GM18907 (cell line): Measurements from ENCODE around the gene HIP1R.

Experiments used
- ATAC-seq: cut with Tn5 transposase; IDR thresholded peaks from one replicate; pipeline ENCODE4 v1.9.1; 2021; ENCODE audit warnings: mild to moderate bottlenecking, moderate library complexity; ENCODE audit not compliant: unreplicated experiment

HIP1R gene

GRCh38 chr12:122859303-122860039 lies 24.2 kb downstream of the HIP1R start:
- no peak for ATAC-seq

GRCh38 chr12:122860040-122860853 lies 25.0 kb downstream of the HIP1R start:
- no peak for ATAC-seq

- ATAC-seq = no peak
Observed at GRCh38 chr12:122860854-122861586, 25.8 kb downstream of the HIP1R start.

GRCh38 chr12:122861587-122861970 lies 26.3 kb downstream of the HIP1R start:
- ATAC-seq = no peak

GRCh38 chr12:122862110-122862634 lies 26.9 kb downstream of the HIP1R start:
- ATAC-seq = no peak

- no peak for ATAC-seq
Observed at GRCh38 chr12:122862872-122863701, 27.8 kb downstream of the HIP1R start.

- no peak for ATAC-seq
Observed at GRCh38 chr12:122864894-122865253, 29.6 kb downstream of the HIP1R start.

GRCh38 chr12:122865268-122866231 lies 30.3 kb downstream of the HIP1R start:
- no peak for ATAC-seq

GRCh38 chr12:122866379-122866778 lies 31.1 kb downstream of the HIP1R start:
- no peak for ATAC-seq

- ATAC-seq = no peak
Observed at GRCh38 chr12:122866950-122867607, 31.8 kb downstream of the HIP1R start.

GRCh38 chr12:122867691-122868461 lies 32.6 kb downstream of the HIP1R start:
- ATAC-seq = no peak

- no peak for ATAC-seq
Observed at GRCh38 chr12:122868471-122869177, 33.4 kb downstream of the HIP1R start.

- ATAC-seq = no peak
Observed at GRCh38 chr12:122869207-122869973, 34.1 kb downstream of the HIP1R start.

- no peak for ATAC-seq
Observed at GRCh38 chr12:122870163-122870842, 35.0 kb downstream of the HIP1R start.

- ATAC-seq = no peak
Observed at GRCh38 chr12:122870867-122871664, 35.8 kb downstream of the HIP1R start.
